ENCODE results near the gene FN3K.

The FN3K gene

DNA sequence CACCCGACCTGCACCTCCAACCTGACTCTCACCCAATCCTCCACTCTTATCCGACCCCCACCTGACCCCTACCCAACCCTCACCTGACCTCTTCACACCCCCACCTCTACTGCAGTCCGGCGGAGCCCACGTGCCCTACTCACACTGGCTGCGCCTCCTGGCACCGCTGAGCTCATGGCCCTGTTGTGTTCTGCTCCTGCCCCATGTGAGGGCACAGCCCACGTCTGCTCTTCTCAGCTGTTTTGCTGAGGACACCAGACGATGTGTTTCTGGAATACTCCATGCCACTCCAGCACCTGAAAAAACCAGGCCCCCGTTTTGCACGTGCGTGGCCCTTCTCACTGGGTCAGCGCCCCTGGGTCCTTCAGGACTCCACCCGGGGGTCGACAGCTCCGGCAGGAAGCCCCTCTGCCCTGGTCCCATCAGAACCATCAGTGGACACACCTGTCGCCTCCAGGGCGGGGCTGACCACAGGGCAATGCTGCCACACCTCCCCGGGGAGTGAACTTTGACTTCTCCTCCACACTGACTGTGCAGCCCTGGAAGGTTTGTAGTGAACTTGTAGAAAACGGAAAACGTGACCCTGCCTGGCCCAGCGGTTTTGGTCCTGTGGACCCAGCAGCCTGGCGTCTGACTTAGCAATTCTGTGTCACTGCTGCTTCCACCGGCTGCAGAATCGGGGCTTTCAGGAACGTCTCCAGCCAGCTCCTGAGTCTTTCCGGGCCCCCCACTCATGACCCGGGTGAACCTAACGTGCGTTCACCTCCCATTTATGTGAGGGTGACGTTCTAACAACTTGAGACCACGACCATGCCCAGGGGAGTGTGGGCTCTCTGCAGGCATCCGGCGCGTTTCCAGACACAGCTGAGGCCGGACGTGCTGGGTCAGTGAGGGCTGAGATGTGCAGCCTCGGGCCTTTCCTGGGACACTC is 31.2 kb upstream of the FN3K start:
- no peak for FAIRE-seq

- no peak for FAIRE-seq
Observed at GRCh38 chr17:82704886-82705285, 30.5 kb upstream of the FN3K start.

DNA sequence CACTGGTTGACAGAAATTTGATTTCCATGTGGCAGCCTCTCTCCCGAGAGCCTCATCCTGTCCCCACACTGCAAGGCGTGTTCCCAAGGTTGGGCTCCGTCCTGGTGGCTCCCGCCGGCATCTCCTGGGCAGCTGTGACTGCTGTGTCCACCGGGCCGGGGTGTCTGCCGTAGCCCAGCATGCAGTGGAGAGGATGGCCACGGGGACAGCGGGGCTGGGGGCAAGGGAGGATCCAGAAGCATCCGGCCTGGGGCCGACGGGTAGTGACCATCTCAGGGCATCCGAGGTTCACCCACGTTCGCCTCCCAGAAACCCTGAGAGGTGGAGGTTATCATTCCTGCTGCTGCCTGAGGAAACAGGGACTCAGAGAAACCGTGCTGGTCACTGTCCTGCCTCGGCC is 29.7 kb upstream of the FN3K start:
- no peak for FAIRE-seq

DNA sequence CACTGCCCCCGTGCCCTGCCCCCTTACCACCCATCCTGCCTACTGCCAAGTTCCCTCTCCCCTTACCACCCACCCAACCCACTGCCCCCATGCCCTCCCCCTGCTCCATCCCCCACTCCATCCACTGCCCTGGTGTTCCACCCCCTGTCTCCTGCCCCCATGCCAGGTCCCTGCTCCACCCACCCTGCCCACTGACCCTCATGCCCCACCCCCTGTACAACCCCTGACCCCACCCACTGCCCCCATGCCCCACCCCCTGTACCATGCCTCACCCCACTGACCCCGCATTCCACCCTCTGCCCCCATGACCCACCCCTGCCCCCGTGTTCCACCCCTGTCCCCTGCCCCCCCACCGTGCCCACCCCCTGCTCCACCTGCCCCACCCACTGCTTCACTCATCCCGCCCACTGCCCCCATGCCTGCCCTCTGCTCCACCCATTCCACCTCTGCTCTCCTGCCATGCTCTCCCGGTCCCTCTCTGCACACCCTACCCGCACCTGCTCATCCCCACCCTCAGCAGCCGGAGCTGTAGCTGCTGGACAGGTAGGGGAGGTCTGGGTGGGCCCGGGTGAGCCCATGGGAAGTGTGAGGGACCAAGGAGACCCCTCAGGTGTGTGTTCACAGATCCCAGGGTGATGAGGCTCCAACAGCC is 26.3 kb upstream of the FN3K start:
- no peak for FAIRE-seq

GRCh38 chr17:82709676-82710498 is 25.5 kb upstream of the FN3K start:
- no peak for FAIRE-seq

- no peak for FAIRE-seq
Observed at GRCh38 chr17:82710499-82711232, 24.7 kb upstream of the FN3K start.

DNA sequence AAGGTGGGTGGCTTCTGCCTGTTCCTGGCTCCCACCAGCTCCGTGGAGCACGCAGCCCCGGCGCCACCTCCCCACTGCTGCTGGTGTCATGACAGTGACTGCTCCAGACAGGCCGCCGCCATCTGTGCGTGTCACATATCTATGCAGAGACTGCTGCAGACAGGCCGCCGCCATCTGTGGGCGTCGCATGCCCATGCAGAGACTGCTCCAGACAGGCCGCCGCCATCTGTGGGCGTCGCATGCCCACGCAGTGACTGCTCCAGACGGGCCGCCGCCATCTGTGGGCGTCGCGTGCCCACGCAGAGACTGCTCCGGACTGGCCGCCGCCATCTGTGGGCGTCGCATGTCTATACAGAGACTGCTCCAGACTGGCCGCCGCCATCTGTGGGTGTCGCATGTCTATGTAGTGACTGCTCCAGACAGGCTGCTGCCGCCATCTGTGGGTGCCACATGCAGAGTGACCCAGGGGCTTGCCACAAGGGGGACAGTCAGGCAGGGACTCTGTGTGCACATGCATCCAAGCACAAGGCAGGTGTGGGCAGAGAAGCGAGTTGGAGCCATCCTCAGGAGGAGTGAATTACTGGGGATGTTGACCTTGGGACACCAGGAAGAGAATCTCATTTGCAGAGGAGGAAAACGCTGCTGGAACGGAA is 22.2 kb upstream of the FN3K start:
- FAIRE-seq, result no peak

GRCh38 chr17:82716203-82717010 is 19.0 kb upstream of the FN3K start, which contains the start of gene FN3KRP:
TSS of gene FN3KRP (plus strand) at chr17:82716706. CDS start at chr17:82716756, 50 bp downstream.
- FAIRE-seq, result no peak

GRCh38 chr17:82718986-82719685 is 16.3 kb upstream of the FN3K start:
- no peak for FAIRE-seq

GRCh38 chr17:82720204-82720603 is 15.2 kb upstream of the FN3K start:
- no peak for FAIRE-seq

DNA sequence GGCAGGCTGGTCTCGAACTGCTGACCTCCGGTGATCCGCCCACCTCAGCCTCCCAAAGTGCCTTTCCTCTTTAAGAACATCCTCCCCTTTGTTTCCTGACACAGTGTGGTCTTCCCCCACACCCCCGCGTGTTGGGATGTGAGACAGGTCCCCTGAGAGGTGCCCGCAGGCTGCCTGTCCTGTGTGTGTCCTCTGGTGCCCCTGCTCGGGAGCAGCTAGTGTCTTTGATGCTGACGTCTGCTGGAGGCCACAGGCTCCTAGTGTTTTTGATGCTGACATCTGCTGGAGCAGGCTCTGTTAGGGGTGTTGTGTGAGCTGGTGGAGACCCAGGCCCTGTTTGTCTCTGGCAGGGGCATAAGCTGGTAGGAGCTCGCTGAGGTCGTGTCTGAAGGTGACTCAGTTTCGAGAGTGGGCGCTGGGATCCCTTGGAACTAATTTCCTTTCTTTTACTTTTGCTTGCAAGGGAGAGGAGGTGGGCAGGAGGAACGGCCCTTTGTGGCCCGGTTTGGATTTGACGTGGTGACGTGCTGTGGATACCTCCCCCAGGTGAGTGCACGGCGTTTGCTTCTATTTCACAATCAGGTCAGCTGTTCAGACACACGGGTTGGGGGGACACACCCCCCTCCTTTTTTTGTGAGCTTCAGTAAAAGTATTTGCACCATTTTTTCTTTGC is 12.9 kb upstream of the FN3K start:
- no peak for FAIRE-seq

- FAIRE-seq, result no peak
Observed at GRCh38 chr17:82723169-82723807, 12.1 kb upstream of the FN3K start.

DNA sequence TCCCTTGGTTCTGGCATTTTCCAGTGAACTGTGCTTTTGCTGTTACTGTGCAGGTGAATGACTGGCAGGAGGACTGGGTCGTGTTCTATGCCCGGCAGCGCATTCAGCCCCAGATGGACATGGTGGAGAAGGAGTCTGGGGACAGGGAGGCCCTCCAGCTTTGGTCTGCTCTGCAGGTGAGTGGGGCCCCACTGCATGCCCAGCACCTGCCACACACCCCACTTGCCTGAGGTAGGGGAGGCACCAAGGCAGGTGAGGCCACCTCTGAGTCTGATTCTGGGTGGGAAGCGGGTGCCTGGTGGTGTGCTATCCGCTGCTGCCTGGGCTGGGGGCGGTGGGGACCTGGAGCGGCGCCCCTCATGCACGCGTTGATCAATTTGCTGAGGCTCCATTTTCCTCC is 9.0 kb upstream of the FN3K start:
- no peak for FAIRE-seq

DNA sequence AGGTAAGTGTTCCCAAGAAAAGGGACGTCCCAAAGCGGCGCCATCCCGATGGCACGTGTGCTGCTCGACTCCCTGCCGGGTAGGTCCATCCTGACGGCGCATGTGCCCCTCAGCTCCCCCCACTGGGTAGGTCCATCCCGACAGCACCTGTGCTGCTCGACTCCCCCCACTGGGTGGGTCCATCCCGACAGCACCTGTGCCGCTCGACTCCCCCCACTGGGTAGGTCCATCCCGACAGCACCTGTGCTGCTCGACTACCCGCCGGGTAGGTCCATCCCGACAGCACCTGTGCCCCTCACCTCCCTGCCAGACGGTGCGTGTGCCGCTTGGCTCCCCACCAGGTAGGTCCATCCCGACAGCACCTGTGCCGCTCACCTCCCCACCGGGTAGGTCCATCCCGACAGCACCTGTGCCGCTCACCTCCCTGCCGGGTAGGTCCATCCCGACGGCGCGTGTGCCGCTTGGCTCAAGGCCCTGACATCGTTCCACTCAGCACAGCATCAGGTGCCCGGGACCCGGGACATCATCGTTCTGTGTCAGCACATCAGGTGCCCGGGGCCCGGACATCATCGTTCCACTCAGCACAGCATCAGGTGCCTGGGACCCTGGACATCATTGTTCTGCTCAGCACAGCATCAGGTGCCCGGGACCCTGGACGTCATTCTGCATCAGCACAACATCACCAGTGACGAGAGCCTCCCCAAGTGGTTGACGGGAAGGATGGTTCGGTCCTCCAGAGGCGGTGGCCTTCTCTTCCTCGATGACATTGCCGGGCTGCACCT is 5.7 kb upstream of the FN3K start:
- no peak for FAIRE-seq

- FAIRE-seq, result no peak
Observed at GRCh38 chr17:82732118-82732743, 3.2 kb upstream of the FN3K start.

GRCh38 chr17:82736511-82737185 is 1.2 kb downstream of the FN3K start:
- no peak for FAIRE-seq

All from colon (tissue), 2 donors.